ENCODE data around the gene SLC25A25.
A peak's percentile ranks its signal among the peaks of the same experiment; 100 is the strongest.

Gene SLC25A25

DNA sequence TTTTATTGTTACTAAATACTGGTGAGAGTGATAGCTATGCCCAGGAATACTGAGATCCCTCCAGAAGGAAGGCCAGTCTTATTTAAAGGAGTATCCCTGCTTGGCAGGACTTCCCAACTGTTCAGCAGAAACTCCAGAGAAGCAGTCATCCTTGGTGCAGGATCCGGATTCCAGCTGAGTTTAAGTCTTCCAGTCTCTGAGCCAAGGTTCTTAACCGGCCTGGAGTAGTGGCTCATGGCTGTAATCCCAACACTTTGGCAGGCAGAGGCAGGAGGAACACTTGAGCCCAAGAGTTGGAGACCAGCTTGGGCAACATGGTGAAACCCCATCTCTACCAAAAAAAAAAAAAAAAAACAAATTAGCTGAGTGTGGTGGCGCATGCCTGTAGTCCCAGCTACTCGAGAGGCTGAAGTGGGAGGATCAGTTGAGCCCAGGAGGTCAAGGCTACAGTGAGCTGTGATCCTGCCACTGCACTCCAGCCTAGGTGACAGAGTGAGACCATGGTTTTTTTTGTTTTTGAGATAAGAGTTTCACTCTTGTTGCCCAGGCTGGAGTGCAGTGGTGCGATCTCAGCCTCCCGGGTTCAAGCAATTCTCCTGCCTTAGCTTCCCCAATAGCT, 8.6 kb upstream of the SLC25A25 start:
- peaks cover 3% of the 10 kb centered on the region for H3K4me1 ChIP-seq
- TF ChIP-seq, protein P1, sequence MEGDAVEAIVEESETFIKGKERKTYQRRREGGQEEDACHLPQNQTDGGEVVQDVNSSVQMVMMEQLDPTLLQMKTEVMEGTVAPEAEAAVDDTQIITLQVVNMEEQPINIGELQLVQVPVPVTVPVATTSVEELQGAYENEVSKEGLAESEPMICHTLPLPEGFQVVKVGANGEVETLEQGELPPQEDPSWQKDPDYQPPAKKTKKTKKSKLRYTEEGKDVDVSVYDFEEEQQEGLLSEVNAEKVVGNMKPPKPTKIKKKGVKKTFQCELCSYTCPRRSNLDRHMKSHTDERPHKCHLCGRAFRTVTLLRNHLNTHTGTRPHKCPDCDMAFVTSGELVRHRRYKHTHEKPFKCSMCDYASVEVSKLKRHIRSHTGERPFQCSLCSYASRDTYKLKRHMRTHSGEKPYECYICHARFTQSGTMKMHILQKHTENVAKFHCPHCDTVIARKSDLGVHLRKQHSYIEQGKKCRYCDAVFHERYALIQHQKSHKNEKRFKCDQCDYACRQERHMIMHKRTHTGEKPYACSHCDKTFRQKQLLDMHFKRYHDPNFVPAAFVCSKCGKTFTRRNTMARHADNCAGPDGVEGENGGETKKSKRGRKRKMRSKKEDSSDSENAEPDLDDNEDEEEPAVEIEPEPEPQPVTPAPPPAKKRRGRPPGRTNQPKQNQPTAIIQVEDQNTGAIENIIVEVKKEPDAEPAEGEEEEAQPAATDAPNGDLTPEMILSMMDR (IDR thresholded peaks at IDR 0.05) = no peak

DNA sequence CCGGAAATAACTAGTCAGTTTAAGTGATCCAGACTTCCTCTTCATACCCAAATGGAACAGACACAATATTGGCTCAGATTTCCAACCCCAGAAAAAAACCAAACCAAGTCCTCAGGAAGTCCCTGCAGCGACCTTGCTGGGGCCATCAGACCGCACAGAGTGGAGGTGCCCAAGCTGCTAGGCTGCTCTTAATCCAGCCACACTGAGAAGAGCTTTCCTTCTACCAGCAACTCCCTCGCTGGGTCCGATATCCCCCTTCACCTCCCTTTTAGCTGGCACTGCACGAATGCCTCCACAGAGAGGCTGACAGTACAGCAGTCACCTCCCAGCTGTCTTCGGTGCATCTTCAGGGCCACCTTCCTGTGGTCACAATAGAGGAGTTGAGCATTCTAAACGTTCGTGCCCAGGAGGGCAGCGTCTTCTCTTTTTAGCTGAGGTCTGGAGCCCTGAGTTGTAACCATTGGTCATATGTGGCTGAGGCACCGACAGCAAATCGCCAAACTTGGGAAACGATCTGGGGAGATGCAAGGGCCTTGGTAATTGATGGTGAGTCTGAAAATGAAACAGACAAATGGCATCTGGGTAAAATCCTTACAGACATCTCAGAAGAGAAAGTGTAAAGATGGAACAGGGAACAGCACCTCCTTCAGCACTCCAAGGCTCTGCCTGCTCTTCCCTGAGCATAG, 6.6 kb upstream of the SLC25A25 start:
- peak overlapping the region; percentile 24 for H3K27ac ChIP-seq
- no peak overlapping the region for H2AFZ ChIP-seq
- no peak overlapping the region for H3K4me3 ChIP-seq (ENCODE audit: low read depth, low read length)
- no peak overlapping the region for H3K4me2 ChIP-seq (ENCODE audit: low read length)
- H3K36me3 ChIP-seq (ENCODE audit: control insufficient read depth, insufficient read depth, low read length) = no peaks in the 10 kb centered on the region
- TF ChIP-seq, protein P1 (IDR thresholded peaks at IDR 0.05) = no peak
- no peak overlapping the region for H3K9ac ChIP-seq
- no peaks in the 10 kb centered on the region for H3K4me1 ChIP-seq
- peaks cover 6% of the 10 kb centered on the region for H3K79me2 ChIP-seq
- H3K27me3 ChIP-seq (ENCODE audit: control insufficient read depth, insufficient read depth, low read length) = no peaks in the 10 kb centered on the region
- H3K9me3 ChIP-seq (ENCODE audit: control insufficient read depth, low read length) = no peaks in the 10 kb centered on the region

More for the DNA sequence above, 8.6 kb upstream of the SLC25A25 start:
- no peak overlapping the region for H3K4me3 ChIP-seq (ENCODE audit: low read depth, low read length)
- H3K9me3 ChIP-seq (ENCODE audit: control insufficient read depth, low read length) = no peaks in the 10 kb centered on the region
- no peak overlapping the region for H3K9ac ChIP-seq
- H3K27me3 ChIP-seq (ENCODE audit: control insufficient read depth, insufficient read depth, low read length) = no peaks in the 10 kb centered on the region
- H2AFZ ChIP-seq = no peak overlapping the region
- no peak overlapping the region for H3K27ac ChIP-seq
- no peak overlapping the region for H3K4me2 ChIP-seq (ENCODE audit: low read length)
- H3K36me3 ChIP-seq (ENCODE audit: control insufficient read depth, insufficient read depth, low read length) = no peaks in the 10 kb centered on the region
- no peaks in the 10 kb centered on the region for H3K79me2 ChIP-seq

DNA sequence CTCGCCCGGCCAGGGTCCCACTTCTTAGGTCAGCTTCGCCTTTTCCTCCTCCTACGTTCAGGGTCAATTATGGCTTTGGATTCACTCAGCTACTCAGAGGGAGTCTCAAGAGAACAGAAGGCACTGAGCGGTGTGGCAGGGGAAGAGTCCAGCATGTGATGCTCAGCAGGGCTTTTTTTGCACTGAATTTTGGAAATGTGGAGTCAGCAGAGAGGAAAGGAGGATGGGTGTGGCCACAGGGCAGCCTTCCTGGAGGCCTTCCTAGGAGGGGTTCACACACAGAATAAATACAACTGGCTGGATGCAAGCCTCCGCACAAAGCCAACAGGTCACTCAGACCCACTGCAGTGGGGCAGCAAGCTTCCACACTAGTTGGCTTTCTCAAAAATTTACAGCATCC, 5.8 kb upstream of the SLC25A25 start:
- Histone ChIP-seq H3K27ac (no peak overlapping the region), H3K36me3 (ENCODE audit: control insufficient read depth, insufficient read depth, low read length) (no peaks in the 10 kb centered on the region), H3K79me2 (peaks cover 10% of the 10 kb centered on the region), H3K9ac (no peak overlapping the region), H3K9me3 (ENCODE audit: control insufficient read depth, low read length) (no peaks in the 10 kb centered on the region), H2AFZ (no peak overlapping the region), H3K4me1 (no peaks in the 10 kb centered on the region), H3K4me3 (ENCODE audit: low read depth, low read length) (no peak overlapping the region), H3K27me3 (ENCODE audit: control insufficient read depth, insufficient read depth, low read length) (no peaks in the 10 kb centered on the region), H3K4me2 (ENCODE audit: low read length) (no peak overlapping the region)
- TF ChIP-seq, protein P1 (IDR thresholded peaks at IDR 0.05) = no peak

DNA sequence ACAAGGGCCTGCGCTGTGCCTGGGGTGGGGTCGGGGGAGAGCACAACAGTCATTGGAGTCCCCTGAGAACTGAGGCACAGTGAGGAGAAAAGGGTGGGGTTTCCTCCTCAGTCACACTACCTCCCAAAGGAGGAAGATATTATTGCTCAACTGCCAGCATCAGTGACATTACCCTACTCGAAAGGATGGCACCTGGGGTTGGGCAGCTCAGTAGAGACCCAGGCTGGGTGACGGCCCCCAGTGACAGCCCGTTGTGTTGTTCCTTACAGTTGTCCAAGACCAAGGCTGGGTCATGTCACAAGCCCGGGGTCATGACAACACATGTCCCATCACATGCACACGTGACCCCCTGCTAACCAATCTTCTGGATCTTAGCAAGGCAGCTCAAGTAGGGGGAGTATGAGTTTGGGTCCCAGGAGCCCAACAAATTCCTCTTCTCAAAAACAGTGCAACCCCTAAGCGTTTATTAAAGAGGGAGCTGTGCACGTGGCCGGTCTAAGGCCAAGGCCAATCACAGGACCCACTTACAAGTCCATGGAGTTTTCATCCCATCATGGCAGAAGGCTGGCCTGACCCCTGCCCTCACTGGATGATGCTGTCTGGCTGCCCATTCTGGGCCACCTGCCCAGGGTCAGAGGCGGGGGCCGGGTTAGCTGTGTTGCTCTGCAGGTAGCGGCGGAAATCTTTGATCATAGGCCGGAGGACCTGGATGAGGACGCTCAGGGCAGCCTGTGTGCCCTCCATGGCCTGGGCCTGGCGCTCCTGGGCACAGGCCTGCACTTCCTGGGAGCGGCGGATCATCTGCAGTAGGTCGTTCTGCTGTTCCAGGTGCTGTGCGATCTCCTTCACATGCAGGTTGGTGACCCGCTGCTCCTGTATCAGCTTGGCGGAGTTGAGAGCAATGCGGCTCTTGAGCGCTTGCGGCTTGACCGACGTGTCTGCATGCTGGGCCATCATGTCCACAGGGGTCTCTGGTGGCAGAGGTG, 4.9 kb upstream of the SLC25A25 start:
- H3K27ac ChIP-seq = no peak overlapping the region
- H3K36me3 ChIP-seq (ENCODE audit: control insufficient read depth, insufficient read depth, low read length) = no peaks in the 10 kb centered on the region
- H3K4me2 ChIP-seq (ENCODE audit: low read length) = no peak overlapping the region
- peaks cover 10% of the 10 kb centered on the region for H3K79me2 ChIP-seq
- no peaks in the 10 kb centered on the region for H3K4me1 ChIP-seq
- no peak overlapping the region for H3K9ac ChIP-seq
- TF ChIP-seq, protein P1 (IDR thresholded peaks at IDR 0.05) = no peak
- no peak overlapping the region for H3K4me3 ChIP-seq (ENCODE audit: low read depth, low read length)
- no peak overlapping the region for H2AFZ ChIP-seq
- no peaks in the 10 kb centered on the region for H3K9me3 ChIP-seq (ENCODE audit: control insufficient read depth, low read length)
- H3K27me3 ChIP-seq (ENCODE audit: control insufficient read depth, insufficient read depth, low read length) = no peaks in the 10 kb centered on the region
